KMS-11 (cell line): ENCODE data around the gene TBX5.

Experiments
- H2AFZ ChIP-seq: fragments of 200-600 bp; sonication (generic); 2 replicates; pipeline ENCODE4 v1.6.1; 2016; ENCODE audit warnings: antibody characterized with exemption, mixed run types, low read depth
- H3K27ac ChIP-seq: fragments of 200-600 bp; sonication (generic); 2 replicates; pipeline ENCODE4 v1.6.1; 2016; ENCODE audit warnings: mild to moderate bottlenecking, mixed run types
- H3K27me3 ChIP-seq: fragments of 200-600 bp; sonication (generic); 2 replicates; pipeline ENCODE4 v1.6.1; 2017; ENCODE audit warnings: mild to moderate bottlenecking, low read depth, mixed run types, moderate library complexity; ENCODE audit not compliant: insufficient read depth
- H3K36me3 ChIP-seq: fragments of 200-600 bp; sonication (generic); 2 replicates; pipeline ENCODE4 v1.6.1; 2017; ENCODE audit warnings: mild to moderate bottlenecking, mixed run types; ENCODE audit not compliant: insufficient read depth
- H3K4me1 ChIP-seq: fragments of 200-600 bp; sonication (generic); 2 replicates; pipeline ENCODE4 v1.6.1; 2016; ENCODE audit warnings: mild to moderate bottlenecking, low read depth, mixed run types; ENCODE audit not compliant: poor library complexity, severe bottlenecking
- H3K4me2 ChIP-seq: fragments of 200-600 bp; sonication (generic); 2 replicates; pipeline ENCODE4 v1.7.0; 2016; ENCODE audit warnings: mild to moderate bottlenecking, mixed run types
- H3K4me3 ChIP-seq: fragments of 200-600 bp; sonication (generic); IDR thresholded peaks from 2 replicates; pipeline ENCODE4 v1.6.1; 2017; ENCODE audit warnings: low read depth, low read length, mixed read lengths; ENCODE audit not compliant: insufficient read depth
- H3K79me2 ChIP-seq: fragments of 200-600 bp; sonication (generic); 2 replicates; pipeline ENCODE4 v1.6.1; 2016; ENCODE audit warnings: low read depth, mixed run types; ENCODE audit not compliant: insufficient read depth
- H3K9ac ChIP-seq: fragments of 200-600 bp; sonication (generic); 2 replicates; pipeline ENCODE4 v1.6.1; 2016; ENCODE audit warnings: mild to moderate bottlenecking, mixed run types
- H4K20me1 ChIP-seq: fragments of 200-600 bp; sonication (generic); 2 replicates; pipeline ENCODE4 v1.6.1; 2016; ENCODE audit warnings: mild to moderate bottlenecking, mixed run types; ENCODE audit not compliant: insufficient read depth
- TF ChIP-seq, protein P1 (sequence below): fragments of 200-600 bp; sonication (generic); conservative IDR thresholded peaks from 2 replicates; pipeline ENCODE4 v1.6.1; 2017; ENCODE audit warnings: low read depth, mild to moderate bottlenecking, antibody characterized with exemption, low read length, moderate library complexity, mixed read lengths

TBX5 gene

DNA sequence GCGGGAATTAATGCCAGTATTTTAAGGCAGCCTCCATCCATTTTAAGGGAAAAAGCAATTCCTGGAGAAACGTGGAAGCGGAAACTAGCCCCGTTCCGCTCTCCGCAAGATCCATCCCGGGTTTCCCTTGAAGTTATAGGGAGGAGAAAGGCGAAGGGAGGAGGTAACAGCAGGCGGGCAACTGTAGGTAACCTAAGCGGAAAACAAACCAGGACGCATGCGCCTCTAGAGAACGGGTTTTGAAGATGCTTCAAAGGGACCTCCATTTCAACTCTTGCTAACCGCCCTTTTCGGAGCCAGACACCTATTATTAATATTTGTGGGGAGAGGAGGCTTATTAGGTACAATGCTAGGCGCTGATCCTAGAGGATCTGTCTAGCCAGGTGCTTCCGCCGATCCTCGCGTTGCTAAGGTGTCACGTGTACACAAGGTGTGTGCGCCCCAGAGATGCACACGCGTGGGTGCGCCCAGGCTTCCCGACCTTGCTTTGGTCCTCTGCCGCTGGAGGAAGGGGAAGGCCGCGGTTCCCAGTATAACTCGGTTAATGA lies 6.2 kb downstream of the TBX5 start:
- Histone ChIP-seq H3K27me3 (no peaks in the 10 kb centered on the region), H3K36me3 (no peaks in the 10 kb centered on the region), H4K20me1 (no peaks in the 10 kb centered on the region), H3K9ac (no peak overlapping the region), H3K4me1 (no peaks in the 10 kb centered on the region), H3K27ac (no peak overlapping the region), H2AFZ (no peak overlapping the region), H3K79me2 (no peaks in the 10 kb centered on the region), H3K4me3 (no peak overlapping the region), H3K4me2 (no peak overlapping the region)
- TF ChIP-seq, protein P1, sequence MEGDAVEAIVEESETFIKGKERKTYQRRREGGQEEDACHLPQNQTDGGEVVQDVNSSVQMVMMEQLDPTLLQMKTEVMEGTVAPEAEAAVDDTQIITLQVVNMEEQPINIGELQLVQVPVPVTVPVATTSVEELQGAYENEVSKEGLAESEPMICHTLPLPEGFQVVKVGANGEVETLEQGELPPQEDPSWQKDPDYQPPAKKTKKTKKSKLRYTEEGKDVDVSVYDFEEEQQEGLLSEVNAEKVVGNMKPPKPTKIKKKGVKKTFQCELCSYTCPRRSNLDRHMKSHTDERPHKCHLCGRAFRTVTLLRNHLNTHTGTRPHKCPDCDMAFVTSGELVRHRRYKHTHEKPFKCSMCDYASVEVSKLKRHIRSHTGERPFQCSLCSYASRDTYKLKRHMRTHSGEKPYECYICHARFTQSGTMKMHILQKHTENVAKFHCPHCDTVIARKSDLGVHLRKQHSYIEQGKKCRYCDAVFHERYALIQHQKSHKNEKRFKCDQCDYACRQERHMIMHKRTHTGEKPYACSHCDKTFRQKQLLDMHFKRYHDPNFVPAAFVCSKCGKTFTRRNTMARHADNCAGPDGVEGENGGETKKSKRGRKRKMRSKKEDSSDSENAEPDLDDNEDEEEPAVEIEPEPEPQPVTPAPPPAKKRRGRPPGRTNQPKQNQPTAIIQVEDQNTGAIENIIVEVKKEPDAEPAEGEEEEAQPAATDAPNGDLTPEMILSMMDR: no peak

DNA sequence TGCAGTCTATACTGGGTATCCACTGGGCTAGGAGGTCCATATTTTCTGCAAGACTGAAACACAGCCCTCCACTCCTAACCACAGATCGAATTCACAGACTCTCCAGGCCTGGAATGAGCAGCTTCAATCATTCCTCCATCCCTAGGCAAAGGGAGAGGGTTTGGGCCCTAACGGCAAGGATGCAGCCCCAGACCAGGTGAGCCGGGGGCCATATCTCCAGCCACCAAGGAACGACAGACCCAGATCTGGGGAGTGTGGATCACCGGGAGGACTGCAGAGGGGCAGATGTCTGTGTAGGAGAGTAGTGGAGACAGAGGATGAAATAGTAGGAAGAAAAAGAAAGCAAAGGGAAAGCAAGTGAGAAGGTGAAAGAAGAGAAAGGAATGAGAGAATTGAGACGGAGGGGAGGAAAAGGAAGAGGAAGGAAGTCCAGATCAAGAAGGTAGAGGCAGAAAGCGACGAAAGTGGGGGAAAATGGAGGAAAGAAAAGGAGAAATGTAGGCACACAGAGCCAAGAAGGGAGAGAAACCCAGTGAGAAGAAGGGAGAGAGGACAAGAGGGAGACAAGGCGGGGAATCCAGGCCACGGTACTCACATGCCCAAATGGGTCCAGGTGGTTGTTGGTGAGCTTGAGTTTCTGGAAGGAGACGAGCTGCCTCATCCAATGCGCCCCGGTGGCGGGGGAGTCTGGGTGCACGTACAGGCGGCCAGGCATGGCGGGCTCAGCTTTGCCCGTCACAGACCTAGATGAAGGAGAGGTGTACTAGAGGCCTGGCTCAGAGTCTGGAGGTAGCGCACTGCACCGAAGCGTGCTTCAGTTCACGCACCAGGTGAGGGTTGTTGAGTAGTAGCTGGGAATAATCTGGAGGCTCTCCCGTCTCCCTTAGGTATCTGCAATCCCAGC lies 7.7 kb downstream of the TBX5 start:
- H3K4me1 ChIP-seq: no peaks in the 10 kb centered on the region
- H3K27ac ChIP-seq: no peak overlapping the region
- TF ChIP-seq, protein P1: no peak
- H3K4me3 ChIP-seq: no peak overlapping the region
- H3K27me3 ChIP-seq: no peaks in the 10 kb centered on the region
- no peaks in the 10 kb centered on the region for H4K20me1 ChIP-seq
- H3K9ac ChIP-seq: no peak overlapping the region
- H3K4me2 ChIP-seq: no peak overlapping the region
- H3K79me2 ChIP-seq: no peaks in the 10 kb centered on the region
- H2AFZ ChIP-seq: no peak overlapping the region
- no peaks in the 10 kb centered on the region for H3K36me3 ChIP-seq

DNA sequence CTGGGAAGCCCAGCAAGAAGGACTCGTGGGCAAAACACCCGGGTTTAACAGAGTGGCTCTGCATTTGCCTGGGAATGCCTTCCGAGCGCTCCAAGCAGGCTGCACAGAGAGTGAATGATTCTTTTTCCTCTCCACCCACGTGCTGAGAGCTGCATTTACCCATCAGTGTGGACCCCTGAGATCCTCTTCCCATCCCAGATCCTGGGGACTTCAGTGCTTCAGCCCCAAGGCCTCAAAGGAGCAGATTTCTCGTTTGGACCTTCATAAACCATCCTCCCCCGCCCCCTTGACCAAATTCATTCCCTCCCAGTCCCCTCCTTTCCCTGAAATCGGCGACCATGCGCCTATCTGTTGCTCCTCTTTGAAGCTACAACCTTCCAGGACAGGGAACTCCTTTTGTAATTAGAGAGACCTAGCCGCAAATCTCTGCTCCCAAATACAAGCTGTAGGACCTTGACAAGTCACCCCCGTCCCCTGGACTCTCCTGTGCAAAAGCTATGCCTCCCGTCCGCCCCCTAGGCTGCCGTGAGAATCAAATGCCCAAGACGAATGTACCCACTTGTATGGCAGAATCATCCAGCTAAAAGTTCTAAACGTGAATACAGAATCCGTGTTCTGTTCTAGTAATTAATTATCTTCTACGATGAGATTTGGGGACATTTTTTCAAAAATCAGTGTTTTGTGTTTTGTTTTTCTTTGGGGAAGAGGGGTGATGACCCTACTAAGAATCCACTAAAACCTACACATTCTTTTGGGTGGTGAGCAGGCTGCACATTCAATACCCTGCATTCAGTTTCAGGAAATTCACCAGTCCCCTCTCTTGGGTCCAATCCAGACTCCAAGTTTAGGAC lies 8.8 kb downstream of the TBX5 start:
- Histone ChIP-seq H3K9ac (no peak overlapping the region), H3K27me3 (no peaks in the 10 kb centered on the region), H3K27ac (no peak overlapping the region)

More for the DNA sequence above, 8.8 kb downstream of the TBX5 start:
- Histone ChIP-seq H3K36me3 (no peaks in the 10 kb centered on the region), H3K4me1 (no peaks in the 10 kb centered on the region), H3K4me2 (no peak overlapping the region), H4K20me1 (no peaks in the 10 kb centered on the region), H2AFZ (no peak overlapping the region), H3K79me2 (no peaks in the 10 kb centered on the region), H3K4me3 (no peak overlapping the region)
- TF ChIP-seq, protein P1: no peak
